Measurements from ENCODE around the gene MICAL3. TPM values are rescaled to one million over a fixed set of nuclear protein-coding genes. Genes with fewer than 3 reads are reported as not detected.

Gene MICAL3
- total RNA-seq, 1 donor = 11.0 TPM

GRCh38 chr22:17965538-17966402 lies 58.6 kb downstream of the MICAL3 start:
- peaks cover 14% of the 10 kb centered on the region for H3K4me1 ChIP-seq (ENCODE audit: insufficient read depth, low read length)
- H3K4me3 ChIP-seq (ENCODE audit: low read length) = no peak overlapping the region
- H3K27me3 ChIP-seq (ENCODE audit: insufficient read depth, low read length) = no peaks in the 10 kb centered on the region
- no peaks in the 10 kb centered on the region for H3K9me3 ChIP-seq (ENCODE audit: low read depth, low read length)

GRCh38 chr22:17964643-17965042 lies 59.7 kb downstream of the MICAL3 start:
- Histone ChIP-seq H3K9me3 (ENCODE audit: low read depth, low read length) (no peaks in the 10 kb centered on the region), H3K4me3 (ENCODE audit: low read length) (no peak overlapping the region), H3K4me1 (ENCODE audit: insufficient read depth, low read length) (peaks cover 10% of the 10 kb centered on the region), H3K27me3 (ENCODE audit: insufficient read depth, low read length) (no peaks in the 10 kb centered on the region)

DNA sequence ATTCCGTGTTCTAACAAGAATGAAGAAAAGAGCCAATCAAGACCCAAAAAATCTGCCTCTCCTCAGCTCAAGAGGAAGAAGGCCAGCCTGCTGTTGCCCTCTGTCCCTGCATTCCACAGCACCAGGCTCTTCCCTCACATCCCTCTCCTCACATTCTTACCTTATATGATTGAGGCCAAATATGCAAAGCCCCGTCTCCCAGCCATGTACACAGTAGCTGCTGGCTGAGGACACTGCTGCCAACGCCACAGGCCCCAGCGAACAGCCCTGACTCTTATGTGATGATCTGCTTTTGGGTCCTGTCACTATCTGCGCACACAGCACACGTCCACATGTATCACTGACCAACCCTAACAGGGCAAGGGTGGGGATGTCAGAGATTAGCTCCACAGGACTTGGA lies 60.2 kb downstream of the MICAL3 start:
- Histone ChIP-seq H3K9me3 (ENCODE audit: low read depth, low read length) (no peaks in the 10 kb centered on the region), H3K4me1 (ENCODE audit: insufficient read depth, low read length) (peaks cover 10% of the 10 kb centered on the region)

DNA sequence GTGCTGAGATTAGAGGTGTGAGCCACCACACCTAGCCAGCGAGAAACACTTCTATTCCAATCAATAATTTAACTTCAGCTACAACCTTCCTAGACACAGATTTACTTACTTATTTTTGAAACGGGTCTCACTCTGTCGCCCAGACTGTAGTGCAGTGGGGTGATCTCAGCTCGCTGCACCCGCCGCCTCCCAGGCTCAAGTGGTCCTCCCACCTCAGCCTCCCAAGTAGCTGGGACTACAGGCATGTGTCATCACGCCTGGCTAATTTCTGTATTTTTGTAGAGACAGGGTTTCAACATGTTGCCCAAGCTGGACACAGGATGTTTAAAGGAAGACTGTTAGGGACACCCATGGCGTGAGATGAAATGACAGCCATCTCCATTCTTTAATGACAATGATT lies 61.3 kb downstream of the MICAL3 start:
- Histone ChIP-seq H3K9me3 (ENCODE audit: low read depth, low read length) (no peaks in the 10 kb centered on the region), H3K4me3 (ENCODE audit: low read length) (no peak overlapping the region), H3K4me1 (ENCODE audit: insufficient read depth, low read length) (peaks cover 10% of the 10 kb centered on the region), H3K27me3 (ENCODE audit: insufficient read depth, low read length) (no peaks in the 10 kb centered on the region)

More for the DNA sequence above, 60.2 kb downstream of the MICAL3 start:
- no peak overlapping the region for H3K4me3 ChIP-seq (ENCODE audit: low read length)
- no peaks in the 10 kb centered on the region for H3K27me3 ChIP-seq (ENCODE audit: insufficient read depth, low read length)

DNA sequence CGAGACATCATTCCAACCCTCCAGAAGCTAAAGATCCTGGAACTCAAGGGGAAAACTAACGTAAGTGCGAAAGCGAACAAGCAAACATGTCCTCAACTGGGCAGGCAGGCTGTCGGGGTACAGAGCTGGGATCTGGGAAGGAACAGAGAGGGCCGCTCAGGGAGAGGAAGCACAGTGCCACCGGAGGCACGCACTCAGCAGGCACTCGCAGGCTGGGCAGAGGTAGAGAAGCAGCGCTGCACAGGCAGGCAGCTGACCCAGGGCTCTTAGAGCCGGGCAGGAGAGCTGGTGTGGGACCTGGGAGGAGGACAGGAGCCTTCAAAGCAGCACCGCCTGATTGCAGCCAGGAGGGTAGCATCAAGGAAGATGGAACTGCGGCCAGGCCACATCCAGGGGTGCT lies 62.2 kb downstream of the MICAL3 start:
- H3K4me3 ChIP-seq (ENCODE audit: low read length) = no peak overlapping the region
- no peaks in the 10 kb centered on the region for H3K27me3 ChIP-seq (ENCODE audit: insufficient read depth, low read length)
- peaks cover 10% of the 10 kb centered on the region for H3K4me1 ChIP-seq (ENCODE audit: insufficient read depth, low read length)
- no peaks in the 10 kb centered on the region for H3K9me3 ChIP-seq (ENCODE audit: low read depth, low read length)

GRCh38 chr22:17961446-17961729 lies 63.0 kb downstream of the MICAL3 start:
- Histone ChIP-seq H3K4me1 (ENCODE audit: insufficient read depth, low read length) (peaks cover 10% of the 10 kb centered on the region), H3K27me3 (ENCODE audit: insufficient read depth, low read length) (no peaks in the 10 kb centered on the region), H3K4me3 (ENCODE audit: low read length) (no peak overlapping the region), H3K9me3 (ENCODE audit: low read depth, low read length) (no peaks in the 10 kb centered on the region)

GRCh38 chr22:17960695-17961445 lies 63.5 kb downstream of the MICAL3 start:
- Histone ChIP-seq H3K27me3 (ENCODE audit: insufficient read depth, low read length) (no peaks in the 10 kb centered on the region), H3K4me3 (ENCODE audit: low read length) (no peak overlapping the region), H3K9me3 (ENCODE audit: low read depth, low read length) (no peaks in the 10 kb centered on the region), H3K4me1 (ENCODE audit: insufficient read depth, low read length) (peaks cover 7% of the 10 kb centered on the region)

- Histone ChIP-seq H3K27me3 (ENCODE audit: insufficient read depth, low read length) (no peaks in the 10 kb centered on the region), H3K4me1 (ENCODE audit: insufficient read depth, low read length) (peaks cover 3% of the 10 kb centered on the region), H3K4me3 (ENCODE audit: low read length) (no peak overlapping the region), H3K9me3 (ENCODE audit: low read depth, low read length) (no peaks in the 10 kb centered on the region)
Observed at GRCh38 chr22:17960011-17960410, 64.3 kb downstream of the MICAL3 start.

GRCh38 chr22:17958166-17958565 lies 66.2 kb downstream of the MICAL3 start:
- Histone ChIP-seq H3K27me3 (ENCODE audit: insufficient read depth, low read length) (no peaks in the 10 kb centered on the region), H3K4me1 (ENCODE audit: insufficient read depth, low read length) (no peaks in the 10 kb centered on the region), H3K4me3 (ENCODE audit: low read length) (no peak overlapping the region), H3K9me3 (ENCODE audit: low read depth, low read length) (no peaks in the 10 kb centered on the region)

GRCh38 chr22:17957693-17958092 lies 66.7 kb downstream of the MICAL3 start:
- no peaks in the 10 kb centered on the region for H3K4me1 ChIP-seq (ENCODE audit: insufficient read depth, low read length)
- H3K27me3 ChIP-seq (ENCODE audit: insufficient read depth, low read length) = no peaks in the 10 kb centered on the region
- no peaks in the 10 kb centered on the region for H3K9me3 ChIP-seq (ENCODE audit: low read depth, low read length)
- no peak overlapping the region for H3K4me3 ChIP-seq (ENCODE audit: low read length)

DNA sequence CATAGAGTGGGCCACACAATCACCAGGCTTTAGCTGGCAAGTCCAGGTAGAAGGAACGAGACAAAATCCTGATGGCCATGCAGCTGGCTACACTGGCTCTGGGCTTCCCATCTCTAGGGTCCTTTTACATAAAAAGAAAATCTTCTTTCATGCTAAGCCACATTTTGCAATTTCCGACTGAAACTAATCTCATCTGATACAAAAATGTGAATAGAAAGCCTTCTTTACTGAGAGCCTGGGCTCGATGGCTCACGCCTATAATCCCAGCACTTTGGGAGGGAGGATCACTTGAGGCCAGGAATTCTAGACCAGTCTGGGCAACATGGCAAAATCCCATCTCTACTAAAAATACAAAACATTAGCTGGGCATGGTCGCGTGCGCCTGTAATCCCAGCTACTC lies 67.2 kb downstream of the MICAL3 start:
- H3K4me1 ChIP-seq (ENCODE audit: insufficient read depth, low read length) = no peaks in the 10 kb centered on the region
- no peaks in the 10 kb centered on the region for H3K27me3 ChIP-seq (ENCODE audit: insufficient read depth, low read length)
- H3K4me3 ChIP-seq (ENCODE audit: low read length) = no peak overlapping the region
- H3K9me3 ChIP-seq (ENCODE audit: low read depth, low read length) = no peaks in the 10 kb centered on the region

DNA sequence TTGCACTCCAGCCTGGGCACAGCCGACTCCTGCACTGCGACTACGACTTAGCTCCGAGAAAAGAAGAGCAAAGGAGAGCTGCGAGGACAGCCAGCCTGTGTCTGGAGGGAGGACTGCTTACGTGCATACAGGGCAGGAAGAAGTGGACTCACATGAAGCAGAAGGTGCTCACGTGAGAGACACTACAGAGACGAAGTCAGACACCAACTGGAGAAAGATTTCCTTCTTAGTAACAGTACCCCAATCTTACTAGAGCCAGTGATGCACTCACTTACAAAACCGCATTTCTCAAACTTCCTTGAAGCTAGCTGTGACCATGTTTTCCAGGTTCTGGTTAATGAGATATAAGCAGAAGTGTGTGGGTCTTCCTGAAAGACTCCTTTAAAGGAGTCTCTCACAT lies 67.7 kb downstream of the MICAL3 start:
- no peaks in the 10 kb centered on the region for H3K4me1 ChIP-seq (ENCODE audit: insufficient read depth, low read length)
- no peaks in the 10 kb centered on the region for H3K27me3 ChIP-seq (ENCODE audit: insufficient read depth, low read length)

GRCh38 chr22:17955590-17956379 lies 68.6 kb downstream of the MICAL3 start:
- H3K4me3 ChIP-seq (ENCODE audit: low read length) = no peak overlapping the region
- H3K4me1 ChIP-seq (ENCODE audit: insufficient read depth, low read length) = no peaks in the 10 kb centered on the region
- H3K9me3 ChIP-seq (ENCODE audit: low read depth, low read length) = no peaks in the 10 kb centered on the region
- no peaks in the 10 kb centered on the region for H3K27me3 ChIP-seq (ENCODE audit: insufficient read depth, low read length)

More for the DNA sequence above, 67.7 kb downstream of the MICAL3 start:
- Histone ChIP-seq H3K4me3 (ENCODE audit: low read length) (no peak overlapping the region), H3K9me3 (ENCODE audit: low read depth, low read length) (no peaks in the 10 kb centered on the region)

DNA sequence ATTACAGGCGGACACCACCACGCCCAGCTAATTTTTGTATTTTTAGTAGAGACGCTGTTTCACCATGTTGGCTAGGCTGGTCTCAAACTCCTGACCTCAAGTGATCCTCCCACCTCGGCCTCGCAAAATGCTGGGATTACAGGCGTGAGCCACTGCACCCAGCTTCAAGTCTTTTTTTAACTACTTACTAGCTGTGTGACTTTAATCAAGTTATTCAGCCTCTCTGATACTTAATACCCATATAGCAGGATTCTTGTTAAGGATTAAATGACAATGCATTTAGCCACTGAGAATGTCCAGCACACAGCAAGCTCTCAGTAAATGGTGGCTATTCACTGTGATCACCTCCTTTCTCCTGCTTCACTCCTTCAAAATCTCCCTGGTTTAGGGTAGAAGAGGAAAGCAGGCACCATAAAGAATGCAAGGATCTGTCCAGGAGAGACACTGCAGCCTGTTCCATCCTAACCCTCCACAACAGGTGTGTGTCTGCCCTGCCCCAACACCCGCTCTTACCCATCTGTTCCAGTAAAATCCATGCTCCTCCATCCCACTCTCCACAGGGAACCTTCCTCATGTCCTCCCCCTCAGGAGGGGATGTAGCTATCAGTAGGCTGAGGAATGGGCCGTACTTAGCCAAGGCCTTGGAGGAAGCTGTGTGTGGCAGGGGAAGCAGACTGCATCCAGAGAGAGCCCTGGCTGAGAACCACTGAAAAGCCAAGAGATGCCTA lies 69.3 kb downstream of the MICAL3 start:
- no peaks in the 10 kb centered on the region for H3K4me1 ChIP-seq (ENCODE audit: insufficient read depth, low read length)
- H3K27me3 ChIP-seq (ENCODE audit: insufficient read depth, low read length) = no peaks in the 10 kb centered on the region
- H3K9me3 ChIP-seq (ENCODE audit: low read depth, low read length) = no peaks in the 10 kb centered on the region
- H3K4me3 ChIP-seq (ENCODE audit: low read length) = no peak overlapping the region
